Activated naive CD4-positive, alpha-beta T cell treated with anti-CD3 and anti-CD28 coated beads, Interleukin-2, amount 50 U/mL, for 24 hours (primary cell): ENCODE measurements around the gene QRICH2.
"Not testable (repeated sequence)": the region's sequence is repeated elsewhere in the genome, so short reads cannot be mapped to it uniquely, and the experiment has no call there.

Experiments used
- H3K27ac Mint-ChIP-seq: one replicate; pipeline ENCODE4 v1.8.0; 2021; ENCODE audit warnings: mild to moderate bottlenecking, mixed read lengths
- H3K27me3 Mint-ChIP-seq: one replicate; pipeline ENCODE4 v1.8.0; 2021; ENCODE audit warnings: mixed read lengths
- H3K36me3 Mint-ChIP-seq: one replicate; pipeline ENCODE4 v1.8.0; 2021; ENCODE audit warnings: mixed read lengths
- H3K4me1 Mint-ChIP-seq: one replicate; pipeline ENCODE4 v1.8.0; 2021; ENCODE audit warnings: mixed read lengths
- H3K4me3 Mint-ChIP-seq: one replicate; pipeline ENCODE4 v1.8.0; 2021; ENCODE audit warnings: mild to moderate bottlenecking, mixed read lengths
- H3K9me3 Mint-ChIP-seq: one replicate; pipeline ENCODE4 v1.8.0; 2021; ENCODE audit warnings: mixed read lengths

Gene QRICH2

DNA sequence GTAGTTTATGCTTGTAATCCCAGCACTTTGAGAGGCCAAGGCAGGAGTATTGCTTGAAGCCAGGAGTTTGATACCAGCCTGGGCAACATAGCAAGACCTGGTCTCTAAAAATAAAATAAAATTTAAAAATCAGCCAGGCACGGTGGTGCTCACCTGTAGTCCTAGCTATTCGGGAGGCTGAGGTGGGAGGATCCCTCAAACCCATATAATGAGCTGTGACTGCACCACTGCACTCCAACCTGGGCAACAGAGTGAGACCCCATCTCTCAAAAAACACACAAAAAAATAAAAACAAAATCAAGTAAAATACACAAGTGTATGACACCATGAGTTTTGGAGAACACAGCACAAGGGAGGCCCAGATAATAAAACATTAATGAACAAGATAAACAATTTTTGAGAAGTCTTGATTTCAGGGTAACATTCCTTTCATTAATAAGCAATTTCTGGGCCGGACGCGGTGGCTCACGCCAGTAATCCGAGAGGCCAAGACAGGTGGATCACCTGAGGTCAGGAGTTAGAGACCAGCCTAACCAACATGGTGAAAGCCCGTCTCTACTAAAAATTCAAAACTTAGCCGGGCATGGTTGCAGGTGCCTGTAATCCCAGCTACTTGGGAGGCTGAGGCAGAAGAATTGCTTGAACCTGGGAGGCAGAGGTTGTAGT lies 27.8 kb upstream of the QRICH2 start:
- Mint-ChIP-seq H3K27me3 (no peaks in the 10 kb centered on the region), H3K4me3 (no peak overlapping the region), H3K27ac (no peak overlapping the region), H3K4me1 (peaks cover 4% of the 10 kb centered on the region), H3K36me3 (peaks cover 5% of the 10 kb centered on the region), H3K9me3 (no peaks in the 10 kb centered on the region)

DNA sequence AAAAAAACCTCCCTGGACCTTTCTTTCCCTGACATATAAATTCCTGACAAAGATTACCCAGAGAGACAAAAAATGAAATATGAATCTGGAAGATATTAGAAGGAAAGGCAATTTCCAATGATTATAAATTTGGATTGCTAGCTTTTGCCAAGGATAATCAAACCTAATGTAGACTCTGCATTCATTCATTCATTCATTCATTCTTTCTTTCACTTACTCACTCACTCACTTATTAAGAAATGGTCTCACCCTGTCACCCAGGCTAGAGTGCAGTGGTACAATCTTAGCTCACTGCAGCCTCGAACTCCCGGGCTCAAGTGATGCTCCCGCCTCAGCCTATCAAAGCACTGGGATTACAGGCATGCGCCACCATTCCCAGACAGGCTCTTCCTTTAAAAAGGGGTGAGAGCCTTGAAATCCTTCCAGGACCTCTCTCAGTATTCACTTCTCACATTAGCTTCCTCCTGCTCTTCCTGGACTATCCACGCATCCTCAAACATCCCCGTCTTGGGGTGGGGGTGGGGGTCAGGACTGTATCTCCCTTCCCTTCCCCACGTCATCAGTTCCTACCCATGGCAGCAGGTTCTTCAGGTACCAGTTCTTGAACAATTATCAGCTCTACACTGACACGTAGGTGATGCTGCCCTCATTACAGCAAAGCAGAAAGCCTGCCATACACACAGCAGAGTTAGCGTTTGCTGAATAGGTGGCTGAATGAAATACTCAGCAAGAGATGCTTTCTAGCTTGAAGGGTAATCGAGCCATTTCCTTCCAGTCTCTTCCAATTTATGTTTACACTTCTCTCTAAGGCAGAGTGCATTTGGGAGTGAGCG lies 25.8 kb upstream of the QRICH2 start:
- H3K4me3 Mint-ChIP-seq, result no peak overlapping the region
- peaks cover 4% of the 10 kb centered on the region for H3K4me1 Mint-ChIP-seq
- no peak overlapping the region for H3K27ac Mint-ChIP-seq
- H3K36me3 Mint-ChIP-seq, result peaks cover 5% of the 10 kb centered on the region
- H3K27me3 Mint-ChIP-seq, result no peaks in the 10 kb centered on the region
- H3K9me3 Mint-ChIP-seq, result no peaks in the 10 kb centered on the region

DNA sequence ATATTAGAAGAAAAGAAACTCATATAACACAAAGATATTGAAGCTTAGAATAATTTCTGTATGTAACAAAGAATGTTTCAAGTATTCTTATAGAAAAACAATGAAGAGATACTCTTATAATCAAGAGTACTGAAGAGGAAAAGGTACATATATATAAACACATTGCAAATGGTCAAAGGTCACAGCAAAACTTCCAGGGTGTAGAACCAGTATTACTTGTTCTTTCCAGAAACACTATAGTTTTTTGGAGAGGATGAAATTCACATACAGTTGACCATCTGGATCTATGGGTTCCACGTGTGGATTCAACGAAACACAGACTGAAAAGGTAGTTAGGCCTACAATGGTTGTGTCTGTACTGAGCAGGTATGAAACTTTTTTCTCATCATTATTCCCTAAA lies 23.0 kb upstream of the QRICH2 start:
- peaks cover 8% of the 10 kb centered on the region for H3K36me3 Mint-ChIP-seq
- H3K27ac Mint-ChIP-seq, result no peak overlapping the region
- no peaks in the 10 kb centered on the region for H3K9me3 Mint-ChIP-seq
- H3K4me3 Mint-ChIP-seq, result no peak overlapping the region
- H3K27me3 Mint-ChIP-seq, result no peaks in the 10 kb centered on the region
- peaks cover 2% of the 10 kb centered on the region for H3K4me1 Mint-ChIP-seq

DNA sequence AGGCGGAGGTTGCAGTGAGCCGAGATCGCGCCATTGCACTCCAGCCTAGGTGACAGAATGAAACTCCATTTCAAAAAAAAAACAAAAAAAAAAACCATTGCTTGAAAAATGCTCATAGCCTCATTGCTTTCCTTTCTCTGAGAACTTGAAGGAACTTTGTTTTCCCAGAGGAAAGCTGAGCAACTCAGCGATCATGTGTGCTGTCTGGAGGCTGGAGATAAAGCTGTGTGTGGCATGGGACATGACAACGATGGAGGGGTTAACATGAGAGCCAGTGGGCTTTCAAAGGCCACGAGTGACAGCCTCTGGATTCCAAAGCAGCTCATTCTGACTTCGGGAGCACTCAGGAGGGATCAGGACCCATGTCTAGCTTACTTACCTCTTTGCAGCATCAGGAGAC lies 21.6 kb upstream of the QRICH2 start:
- H3K4me3 Mint-ChIP-seq, result no peak overlapping the region
- no peaks in the 10 kb centered on the region for H3K27me3 Mint-ChIP-seq
- peaks cover 9% of the 10 kb centered on the region for H3K36me3 Mint-ChIP-seq
- no peaks in the 10 kb centered on the region for H3K9me3 Mint-ChIP-seq
- H3K4me1 Mint-ChIP-seq, result peaks cover 4% of the 10 kb centered on the region
- no peak overlapping the region for H3K27ac Mint-ChIP-seq

DNA sequence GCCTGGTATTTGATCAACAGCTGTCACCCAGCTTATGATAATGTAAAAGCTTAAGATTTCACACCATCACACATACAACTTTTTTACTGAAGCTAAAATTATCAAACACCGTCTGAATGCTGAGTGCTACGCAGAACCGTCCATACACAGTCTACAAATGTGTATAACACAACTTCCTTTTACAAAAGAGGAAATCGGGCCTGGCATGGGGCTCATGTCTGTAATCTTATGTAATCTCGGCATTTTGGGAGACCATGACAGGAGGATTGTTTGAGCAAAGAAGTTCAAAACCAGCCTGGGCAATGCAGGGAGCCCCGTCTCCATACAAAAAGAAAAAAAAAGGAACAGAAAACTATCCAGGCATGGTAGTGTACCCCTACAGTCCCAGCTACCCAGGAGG lies 19.6 kb upstream of the QRICH2 start:
- peaks cover 4% of the 10 kb centered on the region for H3K4me1 Mint-ChIP-seq
- no peaks in the 10 kb centered on the region for H3K9me3 Mint-ChIP-seq
- no peak overlapping the region for H3K4me3 Mint-ChIP-seq
- peaks cover 9% of the 10 kb centered on the region for H3K36me3 Mint-ChIP-seq
- no peaks in the 10 kb centered on the region for H3K27me3 Mint-ChIP-seq
- H3K27ac Mint-ChIP-seq, result no peak overlapping the region

DNA sequence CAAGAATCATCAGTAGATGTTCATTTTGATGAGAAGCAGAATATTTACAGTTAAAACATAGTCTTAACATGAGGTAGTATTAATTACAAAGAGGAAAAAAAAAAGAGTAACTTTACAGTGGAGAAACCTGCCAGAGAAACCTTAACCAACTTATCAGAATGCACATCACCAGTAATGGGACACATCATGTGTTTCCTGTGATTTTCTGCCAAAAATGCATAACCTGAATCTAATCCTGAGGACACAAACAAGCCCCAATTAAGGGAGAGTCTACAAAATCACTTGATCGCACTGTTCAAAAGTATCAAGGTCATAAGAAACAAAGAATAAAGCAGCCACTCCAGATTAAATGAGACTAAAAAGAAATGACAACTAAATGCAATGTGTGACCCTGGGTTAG lies 18.2 kb upstream of the QRICH2 start:
- Mint-ChIP-seq H3K27ac (no peak overlapping the region), H3K36me3 (peaks cover 7% of the 10 kb centered on the region), H3K4me3 (no peak overlapping the region)

DNA sequence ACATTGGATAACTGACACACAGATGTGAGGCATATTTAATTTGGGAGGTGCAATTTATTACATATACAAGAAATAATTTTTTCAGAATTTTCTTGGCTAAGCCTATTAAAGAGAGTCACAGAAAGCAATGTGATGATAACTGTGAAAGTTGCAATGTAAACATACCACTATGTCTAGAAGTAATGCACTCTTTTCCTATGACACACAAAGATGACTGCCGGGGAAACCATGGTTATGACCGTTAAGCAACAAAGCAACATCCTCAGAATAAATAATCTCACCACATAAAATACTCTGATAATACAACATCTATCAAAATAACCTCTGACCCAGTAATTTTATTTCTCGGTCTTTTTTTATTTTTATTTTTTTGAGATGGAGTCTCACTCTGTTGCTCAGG lies 10.5 kb upstream of the QRICH2 start:
- Mint-ChIP-seq H3K27ac (no peak overlapping the region), H3K4me3 (no peak overlapping the region), H3K4me1 (peaks cover 6% of the 10 kb centered on the region), H3K36me3 (peaks cover 2% of the 10 kb centered on the region), H3K27me3 (no peaks in the 10 kb centered on the region), H3K9me3 (no peaks in the 10 kb centered on the region)

More for the DNA sequence above, 18.2 kb upstream of the QRICH2 start:
- H3K27me3 Mint-ChIP-seq, result no peaks in the 10 kb centered on the region
- peaks cover 4% of the 10 kb centered on the region for H3K4me1 Mint-ChIP-seq
- no peaks in the 10 kb centered on the region for H3K9me3 Mint-ChIP-seq

DNA sequence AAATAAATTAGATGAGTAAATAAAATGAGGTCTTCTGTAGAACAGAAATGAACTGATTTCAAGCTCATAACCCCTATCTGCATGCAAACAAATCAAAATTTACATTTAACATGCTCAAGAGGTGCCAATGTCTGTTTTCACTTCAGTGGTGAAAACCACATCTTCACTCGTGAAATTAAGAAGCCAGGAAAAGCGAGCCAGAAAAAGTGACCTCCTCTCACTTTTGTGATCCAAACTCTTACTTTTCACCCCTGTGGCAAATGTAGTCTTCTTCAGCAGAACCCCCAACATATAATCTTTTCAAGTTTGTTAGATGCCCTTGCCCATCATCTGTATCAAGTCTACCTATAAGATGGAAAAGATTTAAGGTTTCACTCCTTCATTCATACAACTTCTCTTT lies 9.5 kb upstream of the QRICH2 start:
- H3K4me1 Mint-ChIP-seq, result peaks cover 6% of the 10 kb centered on the region
- H3K27ac Mint-ChIP-seq, result no peak overlapping the region
- H3K9me3 Mint-ChIP-seq, result no peaks in the 10 kb centered on the region
- H3K36me3 Mint-ChIP-seq, result peaks cover 3% of the 10 kb centered on the region
- H3K4me3 Mint-ChIP-seq, result no peak overlapping the region
- H3K27me3 Mint-ChIP-seq, result no peaks in the 10 kb centered on the region

DNA sequence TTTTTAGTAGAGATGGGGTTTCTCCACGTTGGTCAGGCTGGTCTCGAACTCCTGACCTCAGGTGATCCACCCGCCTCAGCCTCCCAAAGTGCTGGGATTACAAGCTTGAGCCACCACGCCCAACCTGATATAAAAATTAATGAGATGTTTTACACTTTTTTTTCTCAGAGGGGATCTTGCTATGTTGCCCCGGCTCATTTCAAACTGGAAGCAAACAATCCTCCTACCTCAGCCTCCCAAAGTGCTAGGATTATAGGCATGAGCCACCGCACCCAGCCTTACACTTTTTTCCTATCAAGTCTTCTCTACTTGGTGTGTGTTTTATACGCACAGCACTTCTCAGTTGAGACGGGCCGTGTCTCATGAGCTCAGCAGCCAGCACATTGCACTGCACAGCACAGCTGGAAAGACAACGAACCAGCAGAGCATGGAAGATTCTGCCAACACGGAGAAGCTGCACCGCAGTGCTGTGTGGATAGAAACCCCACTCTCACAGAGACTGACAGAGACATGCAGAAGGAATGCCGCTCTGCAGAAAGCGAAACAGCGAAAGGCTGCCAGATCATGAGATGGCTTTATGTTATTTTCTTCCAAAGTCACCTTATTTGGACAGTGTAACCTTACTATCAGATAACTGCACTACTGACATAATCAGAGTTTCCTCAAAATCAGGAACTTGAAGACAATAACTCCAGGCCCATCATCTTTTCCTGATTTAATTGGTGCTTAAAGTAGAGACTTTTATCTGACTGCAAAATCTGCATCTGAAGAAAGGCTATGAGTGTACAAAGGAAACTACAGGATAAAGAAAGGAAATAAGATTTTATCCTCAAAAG lies 6.5 kb upstream of the QRICH2 start:
- no peaks in the 10 kb centered on the region for H3K9me3 Mint-ChIP-seq
- H3K27me3 Mint-ChIP-seq, result no peaks in the 10 kb centered on the region
- no peak overlapping the region for H3K27ac Mint-ChIP-seq
- peaks cover 6% of the 10 kb centered on the region for H3K4me1 Mint-ChIP-seq
- H3K36me3 Mint-ChIP-seq, result peaks cover 3% of the 10 kb centered on the region
- H3K4me3 Mint-ChIP-seq, result no peak overlapping the region

DNA sequence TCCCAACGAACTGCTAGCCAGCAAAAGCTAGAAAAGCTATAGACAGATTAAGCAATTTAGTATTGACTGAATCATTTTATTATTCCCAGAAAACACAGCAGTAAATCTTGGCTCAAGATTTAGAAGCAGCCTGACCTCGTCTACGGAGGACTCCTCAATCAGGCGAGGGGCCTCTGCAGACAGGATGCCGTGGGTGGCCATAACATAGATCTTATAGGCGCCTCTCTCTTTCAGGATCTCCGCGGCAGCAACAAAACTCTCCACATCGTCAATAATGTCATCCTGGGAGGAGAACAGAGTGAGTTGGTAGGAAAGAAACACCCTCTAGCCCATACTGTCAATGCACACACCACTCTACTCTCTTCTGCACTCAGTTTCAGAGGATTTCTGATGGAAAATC lies 4.7 kb upstream of the QRICH2 start:
- H3K36me3 Mint-ChIP-seq, result peaks cover 2% of the 10 kb centered on the region
- H3K9me3 Mint-ChIP-seq, result no peaks in the 10 kb centered on the region
- no peak overlapping the region for H3K4me3 Mint-ChIP-seq
- peaks cover 6% of the 10 kb centered on the region for H3K4me1 Mint-ChIP-seq
- no peaks in the 10 kb centered on the region for H3K27me3 Mint-ChIP-seq
- H3K27ac Mint-ChIP-seq, result no peak overlapping the region

DNA sequence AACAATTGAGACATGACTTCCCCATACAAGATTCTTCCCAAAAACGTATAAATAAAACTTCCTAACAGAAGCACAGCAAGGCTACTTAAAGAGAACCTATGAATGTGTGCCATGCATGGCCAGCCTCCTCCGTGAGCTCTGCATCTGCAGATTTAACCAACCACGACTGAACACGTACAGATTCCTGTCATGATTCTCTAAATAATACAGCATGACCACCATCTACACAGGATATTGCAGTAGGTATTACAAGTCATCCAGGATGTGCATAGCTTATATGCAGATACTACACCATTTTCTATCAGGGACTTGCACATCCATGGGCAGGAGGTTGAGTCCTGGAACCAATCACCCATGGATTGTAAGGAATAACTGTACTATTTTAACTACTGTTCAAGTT lies 1.4 kb upstream of the QRICH2 start:
- no peaks in the 10 kb centered on the region for H3K4me1 Mint-ChIP-seq
- peaks cover 2% of the 10 kb centered on the region for H3K36me3 Mint-ChIP-seq
- H3K9me3 Mint-ChIP-seq, result no peaks in the 10 kb centered on the region
- no peaks in the 10 kb centered on the region for H3K27me3 Mint-ChIP-seq
- no peak overlapping the region for H3K4me3 Mint-ChIP-seq
- no peak overlapping the region for H3K27ac Mint-ChIP-seq

DNA sequence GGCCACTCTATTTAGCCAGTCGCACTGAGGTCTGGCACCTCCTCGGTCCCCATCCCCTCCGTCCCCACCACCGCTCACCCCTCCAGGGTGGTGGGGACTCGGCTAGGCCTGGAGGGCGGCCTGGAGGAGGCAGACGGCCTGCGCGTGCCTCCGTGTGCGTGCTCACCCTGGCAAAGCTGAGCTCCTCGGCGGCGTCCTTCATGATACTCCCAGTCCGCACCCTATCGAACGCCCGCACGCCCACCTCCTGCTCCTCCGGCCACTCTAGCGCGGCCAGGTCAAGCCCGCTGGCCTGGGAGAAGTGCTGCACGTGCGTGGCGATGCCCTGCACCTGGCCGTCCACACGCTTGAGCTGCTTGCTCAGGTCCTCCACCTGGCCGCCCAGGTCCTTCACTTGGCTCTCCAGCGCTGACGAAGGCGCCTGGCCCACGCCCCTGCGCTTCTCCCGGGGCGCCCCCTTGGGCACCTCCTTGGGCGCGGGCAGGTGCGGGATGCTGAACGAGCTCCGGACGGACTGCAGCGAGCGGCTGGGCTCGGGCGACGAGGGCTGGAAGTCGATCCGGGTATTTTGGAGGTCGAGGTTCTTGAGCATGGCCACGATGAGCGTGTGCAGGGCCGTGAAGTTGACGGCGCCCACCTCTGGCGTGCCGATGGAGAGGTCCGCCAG lies 644 bp downstream of the QRICH2 start:
- H3K27ac Mint-ChIP-seq, result no peak overlapping the region
- H3K27me3 Mint-ChIP-seq, result no peaks in the 10 kb centered on the region
- H3K4me3 Mint-ChIP-seq, result no peak overlapping the region
- H3K36me3 Mint-ChIP-seq, result no peaks in the 10 kb centered on the region
- no peaks in the 10 kb centered on the region for H3K4me1 Mint-ChIP-seq
- no peaks in the 10 kb centered on the region for H3K9me3 Mint-ChIP-seq

DNA sequence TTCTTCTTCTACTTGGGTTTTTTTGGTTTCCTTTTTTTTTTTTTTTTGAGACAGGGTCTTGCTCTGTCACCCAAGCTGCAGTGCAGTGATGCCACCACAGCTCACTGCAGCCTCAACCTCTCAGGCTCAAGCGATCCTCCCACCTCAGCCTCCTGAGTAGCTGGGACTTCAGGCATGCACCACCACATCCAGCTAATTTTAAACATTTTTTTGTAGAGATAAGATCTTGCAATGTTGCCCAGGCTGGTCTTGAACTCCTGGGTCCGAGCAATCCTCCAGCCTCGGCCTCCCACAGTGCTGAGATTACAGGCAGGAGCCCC lies 3.0 kb downstream of the QRICH2 start:
- not testable (repeated sequence) for H3K27ac Mint-ChIP-seq, H3K36me3 Mint-ChIP-seq, H3K27me3 Mint-ChIP-seq, H3K4me1 Mint-ChIP-seq, H3K4me3 Mint-ChIP-seq, H3K9me3 Mint-ChIP-seq

DNA sequence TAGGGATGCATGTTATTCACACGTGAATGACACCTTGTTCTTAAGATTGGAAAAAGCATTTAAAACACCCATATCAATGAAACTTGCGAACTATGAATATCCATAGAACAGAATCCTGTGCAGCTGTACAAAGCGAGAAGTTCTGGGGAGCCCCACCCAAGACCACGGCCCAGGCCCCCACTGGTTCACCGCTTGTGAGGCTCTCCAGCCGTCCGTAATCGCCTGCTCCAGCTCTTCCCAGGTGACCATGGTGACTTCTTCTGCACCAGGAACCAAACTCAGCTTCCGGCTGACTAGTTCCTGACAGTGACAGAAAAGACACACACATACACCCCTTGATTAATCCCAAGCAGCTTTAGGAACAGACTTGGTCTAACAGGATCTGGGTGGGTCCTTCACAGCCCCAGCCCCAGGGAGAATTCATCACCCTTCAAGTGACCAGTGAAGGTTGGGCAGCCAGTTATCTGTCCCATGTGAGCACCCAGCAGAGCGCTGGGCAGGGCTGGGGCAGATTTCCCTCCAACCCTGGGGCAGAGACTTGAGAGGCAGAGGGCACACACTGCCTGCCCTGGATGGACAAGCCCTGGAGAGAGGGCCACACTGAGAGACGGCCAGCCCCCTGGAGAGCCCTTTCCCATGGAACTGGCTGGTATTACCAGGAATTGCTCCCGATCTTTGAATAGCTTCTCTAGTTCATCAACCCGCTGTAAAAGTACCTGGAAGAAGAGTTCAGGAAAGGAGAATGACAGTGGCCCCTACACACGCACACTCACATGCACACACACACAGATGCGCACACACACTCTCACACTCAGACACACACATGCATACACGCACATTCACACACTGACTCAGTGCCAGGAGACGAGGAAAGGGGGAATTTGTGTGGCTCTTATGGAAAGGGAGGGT lies 3.6 kb downstream of the QRICH2 start:
- no peak overlapping the region for H3K4me3 Mint-ChIP-seq
- no peaks in the 10 kb centered on the region for H3K36me3 Mint-ChIP-seq
- no peaks in the 10 kb centered on the region for H3K27me3 Mint-ChIP-seq
- H3K4me1 Mint-ChIP-seq, result no peaks in the 10 kb centered on the region
- no peaks in the 10 kb centered on the region for H3K9me3 Mint-ChIP-seq
- H3K27ac Mint-ChIP-seq, result no peak overlapping the region

DNA sequence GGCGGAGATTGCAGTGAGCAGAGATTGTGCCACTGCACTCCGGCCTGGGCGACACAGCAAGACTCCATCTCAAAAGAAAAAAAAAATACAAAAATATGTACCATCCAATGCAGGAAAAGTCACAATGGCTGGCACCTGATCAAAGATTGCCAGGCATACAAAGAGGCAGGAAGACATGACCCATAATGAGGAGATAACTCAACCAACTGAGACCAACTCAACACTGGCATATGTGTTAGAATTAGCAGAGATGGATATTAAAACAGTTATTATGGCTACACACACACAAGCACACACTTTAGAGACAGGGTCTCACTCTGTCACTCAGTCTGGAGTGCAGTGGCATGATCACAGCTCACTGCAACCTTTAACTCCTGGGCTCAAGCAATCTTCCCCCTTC lies 10.6 kb downstream of the QRICH2 start:
- Mint-ChIP-seq H3K4me3 (no peak overlapping the region), H3K27me3 (no peaks in the 10 kb centered on the region), H3K36me3 (no peaks in the 10 kb centered on the region), H3K27ac (no peak overlapping the region), H3K4me1 (peaks cover 4% of the 10 kb centered on the region), H3K9me3 (no peaks in the 10 kb centered on the region)
